GM18873 (cell line): ENCODE measurements around the gene ZNF19.

Experiments
- ATAC-seq: cut with Tn5 transposase; IDR thresholded peaks from one replicate; pipeline ENCODE4 v1.9.1; 2021; ENCODE audit warnings: mild to moderate bottlenecking, moderate library complexity, moderate number of reproducible peaks; ENCODE audit not compliant: unreplicated experiment, low FRiP score

ZNF19 gene

DNA sequence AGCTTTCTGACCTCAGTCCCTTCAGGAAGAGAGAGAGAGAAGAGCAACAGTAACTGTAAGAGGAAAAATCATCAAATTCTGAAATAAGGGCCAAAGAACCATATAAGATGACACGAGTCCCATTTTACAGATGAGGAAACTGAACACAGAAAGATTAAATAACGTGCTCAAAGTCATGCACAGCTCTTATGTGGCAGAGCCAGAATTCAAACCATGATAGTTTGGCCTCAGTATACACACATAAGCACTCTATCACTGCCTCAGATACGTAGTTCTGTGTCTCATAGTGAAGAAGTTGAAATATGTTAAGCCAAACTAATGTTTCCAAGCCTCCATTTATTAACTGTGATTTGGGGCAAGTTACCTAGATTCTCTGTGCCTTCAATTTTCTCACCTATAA lies 1.9 kb upstream of the ZNF19 start:
- ATAC-seq, result no peak

DNA sequence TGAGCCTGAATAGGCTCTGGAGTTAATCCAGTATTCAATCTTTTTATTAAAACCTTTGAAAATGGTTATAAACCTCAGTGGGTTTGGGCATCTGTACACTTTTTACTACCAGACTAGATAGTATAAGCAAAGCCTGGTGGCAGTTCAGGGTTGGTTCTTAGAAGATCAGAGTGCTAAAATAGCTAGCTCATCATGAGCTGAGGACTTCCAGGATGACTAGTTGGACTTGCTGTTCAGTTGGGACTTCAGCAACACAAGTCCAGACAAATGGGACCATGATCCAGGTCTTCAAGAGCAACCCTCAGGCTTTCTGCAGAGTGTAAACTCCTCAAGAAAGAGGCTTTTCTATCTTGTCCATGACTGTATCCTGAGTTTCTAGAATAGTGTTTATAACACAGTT lies 1.2 kb upstream of the ZNF19 start:
- ATAC-seq, result no peak

DNA sequence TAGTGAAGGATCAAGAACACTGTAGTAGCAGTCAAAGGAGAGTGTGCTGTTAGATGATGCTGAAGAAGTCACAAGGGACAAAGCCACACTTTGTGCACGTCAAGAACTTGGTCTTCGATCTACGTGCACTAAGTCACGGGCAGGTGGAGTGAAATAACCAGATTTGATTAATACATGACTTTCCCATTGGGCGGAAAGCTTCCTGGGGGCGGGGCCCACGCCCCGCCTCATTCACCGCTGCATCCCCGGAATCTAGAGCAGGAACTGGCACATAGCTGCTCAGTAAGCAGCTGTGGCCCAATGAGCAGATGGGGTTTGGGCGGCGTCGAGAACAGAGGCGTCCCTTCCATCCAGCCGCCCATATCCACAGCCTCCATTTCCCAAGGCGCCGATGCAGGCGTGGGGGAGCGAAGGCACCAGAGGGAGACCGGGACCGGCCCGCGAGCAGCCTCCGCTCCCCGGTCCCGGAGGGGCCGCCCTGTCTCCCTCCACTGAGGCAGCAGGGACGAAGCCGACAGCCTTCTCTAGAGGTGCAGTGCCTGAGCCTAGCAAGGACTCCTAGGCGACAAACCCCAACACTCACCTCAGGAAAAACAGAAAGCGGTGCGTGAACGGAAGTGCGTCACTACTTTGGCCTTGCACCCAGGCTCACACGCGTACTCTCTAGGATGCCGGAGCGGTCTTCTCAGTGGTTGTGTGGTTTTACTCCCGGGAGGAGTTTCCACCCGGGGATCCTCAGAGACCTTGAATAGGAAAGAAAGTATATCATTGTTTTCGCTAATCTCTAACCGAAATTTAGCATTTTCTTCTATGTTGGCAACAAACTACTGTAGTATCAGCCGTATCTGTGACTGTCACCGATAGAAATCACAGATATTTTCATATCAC lies 4.9 kb downstream of the ZNF19 start:
- ATAC-seq, result peak; percentile 77

DNA sequence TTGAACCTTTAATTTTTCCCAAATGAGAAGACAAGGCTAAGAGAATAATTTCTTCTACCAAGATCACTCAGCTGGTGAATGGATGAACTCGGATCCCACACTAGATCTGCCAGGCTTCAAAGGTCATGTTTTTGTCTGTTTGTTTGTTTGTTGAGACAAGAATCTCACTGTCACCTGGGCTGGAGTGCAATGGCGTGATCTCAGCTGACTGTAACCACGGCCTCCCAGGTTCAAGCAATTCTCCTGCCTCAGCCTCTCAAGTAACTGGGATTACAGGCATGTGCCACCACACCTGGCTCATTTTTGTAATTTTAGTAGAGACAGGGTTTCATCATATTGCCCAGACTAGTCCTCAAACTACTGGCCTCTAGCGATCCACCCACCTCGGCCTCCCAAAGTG lies 6.6 kb downstream of the ZNF19 start:
- no peak for ATAC-seq

DNA sequence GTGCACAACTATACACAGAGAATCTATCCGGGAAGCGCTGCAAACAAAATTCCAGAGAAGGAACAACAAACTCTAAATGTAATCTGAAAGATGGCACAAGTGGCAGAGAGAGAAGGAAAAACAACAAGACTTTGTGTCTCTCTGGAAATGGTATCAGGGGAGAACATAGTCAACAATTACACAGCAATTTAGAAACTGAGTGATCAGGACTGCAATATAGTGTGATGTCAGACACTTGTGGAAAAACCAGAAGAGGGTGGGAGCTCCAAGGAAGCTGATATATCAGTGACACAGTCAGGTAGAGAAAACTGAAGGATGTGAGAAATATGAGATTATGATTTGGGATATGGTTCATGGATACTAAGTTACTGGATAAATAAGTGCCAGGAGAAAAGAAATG lies 8.2 kb downstream of the ZNF19 start:
- no peak for ATAC-seq

DNA sequence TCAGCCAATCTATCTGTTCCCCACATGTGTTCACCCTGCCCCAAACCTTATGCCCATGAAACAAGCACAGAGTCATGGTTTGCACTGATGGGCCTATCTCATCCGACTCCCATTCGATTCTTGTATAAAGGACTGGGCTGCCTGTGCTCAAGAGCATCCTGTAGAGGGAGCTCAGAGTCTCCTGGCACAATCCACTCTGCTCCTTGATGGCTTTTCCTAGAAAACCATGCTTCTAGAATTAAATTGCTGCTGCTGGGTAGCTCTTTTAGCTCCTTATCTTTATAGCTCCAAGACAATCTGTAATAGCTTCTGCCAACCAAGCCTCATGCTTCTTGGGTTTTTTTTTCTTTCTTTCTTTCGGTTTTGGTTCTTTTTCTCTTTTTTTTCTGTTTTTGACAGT lies 9.7 kb downstream of the ZNF19 start:
- no peak for ATAC-seq

DNA sequence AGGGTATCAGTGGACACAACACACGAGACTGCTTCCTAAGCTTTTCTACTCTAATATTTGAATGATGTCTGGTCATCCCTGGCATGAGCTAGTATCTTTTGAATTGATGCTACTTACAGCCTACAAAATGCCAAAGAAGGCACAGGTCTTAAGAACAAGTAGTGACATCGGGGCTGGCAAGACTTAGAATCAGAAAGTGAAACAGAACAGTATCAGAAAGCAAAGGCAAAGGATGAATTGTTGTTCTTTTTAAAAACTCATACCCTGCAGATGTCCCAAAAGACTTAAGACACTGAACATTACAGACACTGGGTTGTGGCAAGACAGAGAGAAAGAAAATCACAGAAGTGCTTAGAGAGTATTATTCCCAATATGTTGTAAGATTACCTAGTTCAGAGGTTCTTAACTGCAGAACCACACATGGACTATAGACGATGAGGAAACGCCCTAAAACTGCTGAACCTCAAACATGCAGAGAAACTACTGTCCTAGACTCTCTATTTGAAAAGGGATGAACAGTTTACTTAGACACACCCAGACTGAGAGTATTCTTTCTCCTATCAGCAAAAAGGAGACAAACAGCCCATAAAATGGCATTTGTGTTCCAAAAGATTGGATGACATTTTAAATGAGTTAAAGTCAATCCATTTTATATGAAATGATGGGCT lies 12.5 kb downstream of the ZNF19 start:
- ATAC-seq, result no peak

DNA sequence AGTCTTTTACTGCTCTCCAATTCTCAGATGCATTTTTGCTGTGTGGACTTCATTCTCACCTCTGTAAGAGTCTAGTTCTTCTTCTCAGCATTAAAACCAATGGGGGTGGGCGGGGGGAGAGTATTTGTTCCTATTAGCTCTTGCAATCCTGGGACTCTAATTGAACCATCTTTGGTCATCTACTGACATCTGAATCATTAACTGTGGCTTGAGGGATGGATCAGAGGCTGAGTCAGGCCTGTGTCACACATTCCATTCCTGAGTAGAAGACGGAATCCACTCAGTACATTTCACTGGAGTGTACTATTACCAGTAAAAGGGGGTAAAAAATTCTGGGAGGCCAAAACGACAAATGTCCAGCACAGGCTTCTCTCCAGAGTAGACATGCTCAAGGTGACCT lies 14.3 kb downstream of the ZNF19 start:
- no peak for ATAC-seq

DNA sequence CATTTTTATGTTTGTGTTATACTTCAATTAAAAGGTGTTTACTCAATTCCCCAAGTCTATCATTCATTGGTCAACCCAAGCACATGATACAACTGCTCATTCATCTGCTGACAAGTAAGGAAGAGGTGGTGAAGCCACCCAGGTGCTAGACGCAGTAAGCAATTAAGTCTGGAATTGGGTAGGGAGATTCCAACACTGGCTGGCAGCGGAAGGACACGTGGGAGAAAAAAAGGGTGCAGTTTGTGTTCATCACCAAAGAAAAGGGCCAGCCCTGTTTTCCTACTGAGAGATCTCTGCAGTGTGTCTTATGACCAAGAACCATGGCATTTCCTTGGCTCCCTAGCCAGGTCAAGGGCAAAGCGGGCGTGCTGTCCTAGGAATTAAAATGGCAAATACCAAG lies 15.2 kb downstream of the ZNF19 start:
- ATAC-seq, result no peak

DNA sequence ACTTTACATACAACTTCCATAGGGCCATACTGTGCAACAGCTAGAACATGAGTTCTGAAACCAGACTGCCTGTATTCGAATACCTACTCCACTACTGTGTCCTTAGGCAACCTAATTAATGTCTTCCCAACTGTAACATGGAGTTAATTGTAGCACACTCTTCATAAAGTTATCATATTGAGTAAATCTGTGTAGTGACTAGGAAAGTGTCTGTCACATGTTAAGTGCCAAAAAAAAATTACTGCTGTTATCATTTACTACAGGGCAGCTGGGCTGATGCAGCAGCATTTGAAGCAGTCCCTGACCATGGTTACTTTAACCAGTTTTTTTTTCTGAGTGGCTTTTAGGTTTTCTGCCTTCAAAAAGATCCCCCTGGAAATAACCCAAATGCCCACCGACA lies 16.2 kb downstream of the ZNF19 start:
- no peak for ATAC-seq

DNA sequence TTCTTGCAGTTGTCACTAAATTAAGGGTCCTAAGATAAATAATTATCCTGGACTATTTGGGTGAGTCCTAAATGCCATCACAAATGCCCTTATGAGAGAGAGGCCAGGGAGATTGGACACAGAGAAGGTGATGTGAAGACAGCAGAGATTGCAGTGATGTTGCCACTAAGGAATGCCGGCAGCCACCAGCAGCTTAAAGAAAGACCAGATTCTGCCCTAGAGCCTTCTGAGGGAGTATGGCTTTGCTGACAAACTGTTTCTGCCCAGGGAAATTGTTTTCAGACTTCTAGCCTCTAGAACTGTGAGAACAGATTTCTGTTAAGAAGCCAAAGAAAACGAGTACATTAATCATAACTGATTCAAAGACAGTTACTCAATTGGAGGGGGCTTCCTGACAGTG lies 17.1 kb downstream of the ZNF19 start:
- ATAC-seq, result no peak

DNA sequence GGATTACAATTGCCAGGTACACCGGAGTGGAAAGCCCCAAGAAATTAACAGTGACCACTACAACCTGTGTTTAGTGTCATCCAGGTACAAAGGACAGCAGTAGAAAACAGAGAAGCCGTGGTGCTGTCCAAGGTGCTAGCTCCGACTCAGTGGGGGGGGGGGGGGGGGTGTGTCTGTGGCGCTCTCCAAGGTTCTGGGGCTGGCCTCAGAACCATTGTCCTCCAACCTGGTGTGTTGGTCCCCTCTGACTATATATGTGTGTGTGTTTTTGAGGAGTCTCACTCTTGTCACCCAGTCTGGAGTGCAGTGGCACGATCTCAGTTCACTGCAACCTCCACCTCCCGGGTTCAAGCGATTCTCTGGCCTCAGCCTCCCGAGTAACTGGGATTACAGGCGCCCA lies 21.3 kb downstream of the ZNF19 start:
- ATAC-seq, result no peak

DNA sequence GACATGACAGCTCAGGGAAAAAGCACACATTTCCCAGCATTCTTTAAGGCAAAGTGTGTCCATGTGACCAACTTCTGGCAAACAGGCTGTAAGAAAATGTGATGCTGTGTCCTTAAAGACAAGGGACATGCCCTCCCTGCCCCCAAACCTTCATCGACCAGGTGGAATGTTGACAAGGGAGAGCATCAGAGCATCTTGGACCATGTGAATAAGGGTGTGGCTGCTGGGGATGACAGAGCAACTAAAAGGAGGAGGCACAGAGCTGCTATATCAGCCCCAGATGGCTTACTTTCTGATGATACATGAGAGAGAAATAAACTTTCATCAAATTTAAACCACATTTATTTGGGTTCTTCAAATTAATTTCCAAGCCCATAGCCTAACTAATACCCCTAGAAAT lies 24.9 kb downstream of the ZNF19 start:
- no peak for ATAC-seq

DNA sequence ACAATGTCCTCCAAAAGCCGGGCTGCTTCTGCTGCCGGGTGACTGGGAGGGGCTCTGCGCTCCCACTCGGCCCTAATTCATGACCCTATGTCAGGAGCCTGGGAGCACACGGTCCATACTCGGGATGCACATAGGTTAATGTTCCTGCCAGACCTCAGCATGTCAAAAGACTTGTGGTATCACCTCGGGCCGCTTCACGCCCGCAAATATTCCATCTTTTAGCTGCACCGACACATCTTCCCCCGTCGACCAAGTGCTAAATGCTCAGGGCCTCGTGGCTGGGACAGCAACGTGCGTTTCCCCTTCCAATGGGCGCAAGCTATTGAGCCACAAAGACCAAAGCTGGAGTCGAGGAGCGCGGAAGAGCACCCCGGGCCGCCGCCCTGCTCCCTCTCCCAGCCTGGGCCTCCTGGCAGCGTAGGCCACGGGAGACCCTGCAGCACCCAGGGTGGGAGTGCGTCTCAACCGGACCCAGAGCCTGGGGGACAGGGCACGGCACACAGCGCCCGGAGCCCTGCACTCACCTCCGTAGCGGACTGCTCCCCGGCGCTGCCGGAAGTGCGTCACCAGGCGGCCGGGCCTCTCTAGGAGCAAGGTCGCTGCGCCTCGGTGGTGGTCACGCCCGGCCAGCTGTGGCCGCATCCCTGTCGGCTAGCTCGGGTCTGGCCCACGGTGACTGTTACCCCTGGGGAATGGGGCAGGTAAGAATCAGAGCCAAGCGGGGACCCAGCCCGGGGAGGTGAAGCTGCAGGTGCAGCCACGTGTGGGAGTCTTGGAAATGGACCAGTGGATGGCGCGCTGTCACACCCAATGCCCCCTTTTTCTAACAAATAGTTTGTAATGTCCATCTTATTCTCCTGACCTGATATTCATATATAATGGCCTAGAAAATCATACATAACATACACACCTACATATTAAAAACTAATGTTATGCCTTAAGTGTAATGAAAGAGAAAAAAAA lies 27.2 kb downstream of the ZNF19 start, which contains the start of gene ZNF23:
ZNF23 (minus strand) TSS at position 562 of the 963 bp plus-strand sequence. CDS start 5,451 bp downstream, outside the sequence.
- ATAC-seq, result peak; percentile 91

DNA sequence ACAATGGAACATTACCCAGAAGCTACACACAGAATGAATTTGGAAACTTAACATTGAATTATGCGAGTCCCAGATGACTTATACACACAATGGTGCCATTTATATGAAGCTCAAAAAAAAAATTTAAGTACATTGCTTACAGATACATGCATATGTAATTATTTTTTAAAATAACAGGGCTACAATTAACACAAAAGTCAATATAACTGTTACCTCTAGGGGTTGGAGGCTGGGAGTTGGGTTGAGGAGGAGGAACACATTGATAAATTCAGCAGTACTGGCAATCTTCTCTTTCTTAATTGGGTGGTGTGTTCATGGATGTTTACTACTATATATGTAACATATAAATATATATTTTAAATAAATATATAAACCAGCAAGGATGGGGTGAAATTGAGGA lies 28.2 kb downstream of the ZNF19 start:
- ATAC-seq, result no peak

DNA sequence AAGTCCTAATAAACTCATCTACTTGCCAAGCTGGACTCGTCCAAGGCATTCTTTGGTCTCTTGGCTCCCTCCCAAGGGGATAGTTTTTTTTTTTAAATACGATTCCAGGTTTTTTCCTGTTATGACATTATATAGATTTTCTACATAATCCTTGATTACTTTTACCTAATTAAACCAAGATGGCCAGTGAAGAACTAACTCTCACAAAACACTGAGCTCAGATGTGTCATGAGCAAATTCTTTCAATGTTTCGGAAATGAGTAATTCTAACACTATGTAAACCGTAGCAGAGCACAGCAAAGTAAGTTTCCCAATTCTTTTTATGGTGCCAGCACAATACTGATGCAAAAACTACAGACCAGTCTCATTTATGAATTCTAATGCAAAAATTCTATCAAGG lies 28.9 kb downstream of the ZNF19 start:
- ATAC-seq, result no peak

DNA sequence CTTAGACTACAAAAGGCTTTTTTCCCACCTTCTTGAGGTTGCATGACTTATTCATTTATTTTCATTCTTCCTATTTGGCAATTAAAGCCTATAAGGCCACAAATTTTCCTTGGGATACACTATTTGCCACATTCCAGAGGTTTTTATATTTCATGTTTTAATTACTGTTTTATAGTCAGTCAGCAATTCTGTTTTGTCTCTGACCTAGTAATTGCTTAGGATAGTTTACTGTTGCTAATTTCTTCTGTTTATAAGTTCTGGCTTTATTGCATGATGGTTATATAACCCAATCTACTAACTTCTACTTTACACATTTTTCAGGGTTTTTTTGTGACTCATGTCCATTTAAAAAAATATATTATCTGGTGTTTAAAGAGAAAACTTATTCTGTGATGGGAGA lies 29.6 kb downstream of the ZNF19 start:
- no peak for ATAC-seq

DNA sequence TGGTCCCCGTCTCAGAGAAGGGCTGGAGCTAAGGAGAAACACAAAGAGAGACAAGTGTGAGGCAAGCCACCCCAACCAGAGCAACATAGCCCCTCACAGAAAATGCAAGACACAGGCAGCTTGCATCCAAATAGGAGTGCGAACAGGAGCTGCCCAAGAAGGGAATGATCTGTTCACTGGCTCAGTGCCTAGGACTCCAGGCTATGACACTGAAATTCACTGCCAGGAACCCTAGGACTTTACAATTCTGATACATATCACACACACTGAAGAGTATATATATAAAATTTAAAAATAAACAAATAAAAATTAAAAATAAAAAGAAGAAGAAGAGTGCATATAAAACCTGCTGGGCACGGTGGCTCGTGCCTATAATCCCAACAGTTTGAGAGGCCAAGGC lies 32.3 kb downstream of the ZNF19 start:
- no peak for ATAC-seq

DNA sequence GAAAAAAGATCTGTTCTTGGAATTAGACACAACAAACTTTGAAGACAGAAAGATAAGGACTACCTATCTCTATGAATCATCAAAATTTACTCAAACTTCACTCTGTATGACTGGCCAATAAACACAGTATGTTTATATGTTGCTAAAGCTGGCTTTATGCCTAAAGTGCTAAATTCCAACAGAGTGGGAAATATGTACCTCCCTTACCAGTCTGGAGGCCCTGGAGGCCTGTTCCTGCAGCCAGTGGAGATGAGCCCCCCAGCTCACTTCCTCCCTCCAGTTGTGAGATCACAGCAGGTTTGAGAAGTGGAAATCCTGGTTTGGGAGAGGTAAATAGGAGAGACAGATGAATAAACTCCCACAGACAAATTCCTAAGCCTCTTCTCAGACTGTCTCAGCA lies 36.1 kb downstream of the ZNF19 start:
- no peak for ATAC-seq

DNA sequence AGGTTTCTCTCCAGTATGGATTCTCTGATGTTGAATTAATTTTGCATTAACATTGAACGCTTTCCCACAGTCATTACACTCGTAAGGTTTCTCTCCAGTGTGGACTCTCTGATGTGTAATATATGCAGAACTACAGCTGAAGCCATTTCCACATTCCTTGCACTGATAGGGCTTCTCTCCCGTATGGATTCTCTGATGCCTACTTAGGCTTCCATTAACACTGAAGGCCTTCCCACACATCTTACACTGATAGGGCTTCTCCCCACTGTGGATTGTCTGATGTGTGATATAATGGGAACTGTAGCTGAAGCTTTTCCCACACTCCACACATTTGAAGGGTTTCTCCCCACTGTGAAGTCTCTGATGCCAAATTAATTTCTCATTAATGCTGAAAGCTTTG lies 40.1 kb downstream of the ZNF19 start:
- ATAC-seq, result no peak
